PC-3 (cell line): ENCODE measurements around the gene OLIG2.

Experiments used
- EZH2 ChIP-seq: fragments of 300-600 bp; sonication (generic); IDR thresholded peaks from one replicate; pipeline ENCODE4 v1.6.1; 2017; ENCODE audit warnings: antibody characterized with exemption, mild to moderate bottlenecking, low read length; ENCODE audit not compliant: unreplicated experiment
- EZH2phosphoT487 ChIP-seq: fragments of 300-600 bp; sonication (generic); IDR thresholded peaks from 2 replicates; pipeline ENCODE4 v1.6.1; 2018; ENCODE audit warnings: mild to moderate bottlenecking, antibody characterized with exemption, low read length, borderline replicate concordance
- TF ChIP-seq, protein P1 (sequence below): fragments of 300-600 bp; sonication (generic); conservative IDR thresholded peaks from 2 replicates; pipeline ENCODE4 v1.5.1; 2017; ENCODE audit warnings: antibody characterized with exemption, low read depth, mild to moderate bottlenecking, low read length

DNA sequence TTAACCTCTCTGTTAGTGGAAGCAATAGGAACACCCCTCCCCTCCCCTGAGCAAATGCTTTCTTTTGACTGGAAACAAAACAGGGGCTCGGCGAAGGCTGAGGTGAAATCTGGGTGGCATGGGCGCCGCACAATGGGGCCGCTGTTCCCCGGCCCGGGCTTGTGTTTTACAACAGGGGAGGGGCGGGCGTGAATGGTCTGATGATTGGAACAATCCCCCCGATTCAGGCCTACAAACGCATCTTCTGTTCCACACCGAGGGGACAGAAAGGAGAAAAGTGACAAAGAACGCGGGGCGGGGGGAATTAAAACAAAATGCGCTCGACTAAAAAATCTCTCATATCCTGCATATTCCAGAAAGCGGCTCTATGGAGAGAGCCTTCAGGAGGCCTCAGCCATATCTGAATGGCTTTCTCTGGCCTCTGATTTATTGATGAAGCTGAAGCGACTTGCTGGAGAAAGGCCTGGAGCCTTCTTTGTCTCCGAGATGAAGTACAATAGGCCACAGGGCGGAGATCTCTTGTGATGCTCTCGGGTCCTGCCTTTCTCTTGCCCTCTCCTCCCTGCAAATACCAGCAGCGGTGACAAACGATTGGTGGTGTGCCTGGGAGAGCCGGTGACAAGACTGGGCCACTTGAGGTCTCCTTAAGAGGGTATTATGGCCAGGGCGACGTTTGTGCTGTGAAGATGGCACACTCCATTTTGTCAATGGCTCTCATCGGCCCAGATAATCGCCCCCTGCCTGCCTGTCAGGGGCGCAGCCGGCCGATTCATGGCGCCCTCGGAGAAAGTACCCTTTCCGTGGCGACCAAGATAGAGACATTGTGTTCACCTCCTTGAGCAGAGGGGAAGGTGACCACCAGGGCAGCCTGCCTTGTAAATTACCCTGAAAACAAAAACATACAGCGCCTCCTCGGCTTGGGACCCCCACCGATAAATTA is 47.1 kb upstream of the OLIG2 start:
- TF ChIP-seq, protein P1, sequence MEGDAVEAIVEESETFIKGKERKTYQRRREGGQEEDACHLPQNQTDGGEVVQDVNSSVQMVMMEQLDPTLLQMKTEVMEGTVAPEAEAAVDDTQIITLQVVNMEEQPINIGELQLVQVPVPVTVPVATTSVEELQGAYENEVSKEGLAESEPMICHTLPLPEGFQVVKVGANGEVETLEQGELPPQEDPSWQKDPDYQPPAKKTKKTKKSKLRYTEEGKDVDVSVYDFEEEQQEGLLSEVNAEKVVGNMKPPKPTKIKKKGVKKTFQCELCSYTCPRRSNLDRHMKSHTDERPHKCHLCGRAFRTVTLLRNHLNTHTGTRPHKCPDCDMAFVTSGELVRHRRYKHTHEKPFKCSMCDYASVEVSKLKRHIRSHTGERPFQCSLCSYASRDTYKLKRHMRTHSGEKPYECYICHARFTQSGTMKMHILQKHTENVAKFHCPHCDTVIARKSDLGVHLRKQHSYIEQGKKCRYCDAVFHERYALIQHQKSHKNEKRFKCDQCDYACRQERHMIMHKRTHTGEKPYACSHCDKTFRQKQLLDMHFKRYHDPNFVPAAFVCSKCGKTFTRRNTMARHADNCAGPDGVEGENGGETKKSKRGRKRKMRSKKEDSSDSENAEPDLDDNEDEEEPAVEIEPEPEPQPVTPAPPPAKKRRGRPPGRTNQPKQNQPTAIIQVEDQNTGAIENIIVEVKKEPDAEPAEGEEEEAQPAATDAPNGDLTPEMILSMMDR = no peak
- TF ChIP-seq EZH2 (no peak), EZH2phosphoT487 (no peak)
